Thyroid gland (tissue), 4 donors: ENCODE data around the gene ZNF202. TPM values are rescaled to one million over a fixed set of nuclear protein-coding genes. Genes with fewer than 3 reads are reported as not detected.
"Not testable (repeated sequence)": the region's sequence is repeated elsewhere in the genome, so short reads cannot be mapped to it uniquely, and the experiment has no call there.

Experiments used
- DNase-seq, 2 donors: peaks; one replicate each; pipeline ENCODE4 v3.0.0-alpha.2; 2019
- H3K27ac ChIP-seq, 3 donors: fragments of 200-600 bp; sonication (generic); 1 replicate in 2 of 3; 2 replicates in 1 of 3; pipeline ENCODE4 v1.5.1; 2016 to 2019; ENCODE audit warnings: mild to moderate bottlenecking in 1 of 3, moderate library complexity in 1 of 3
- H3K27me3 ChIP-seq: fragments of 200-600 bp; sonication (generic); one replicate; pipeline ENCODE4 v1.5.1; 2019
- H3K36me3 ChIP-seq, 2 donors: fragments of 200-600 bp; sonication (generic); one replicate each; pipeline ENCODE4 v1.5.1; 2016 to 2019
- H3K4me1 ChIP-seq, 2 donors: fragments of 200-600 bp; sonication (generic); one replicate each; pipeline ENCODE4 v1.5.1; 2017 to 2019
- H3K4me3 ChIP-seq, 3 donors: fragments of 200-600 bp; sonication (generic); replicated peaks in 1 of 3; 1 replicate in 2 of 3; 2 replicates in 1 of 3; pipeline ENCODE4 v1.5.1; 2016; ENCODE audit warnings: mild to moderate bottlenecking in 1 of 3
- H3K9me3 ChIP-seq: fragments of 200-600 bp; sonication (generic); one replicate; pipeline ENCODE4 v1.5.1; 2017
- CTCF ChIP-seq, 6 experiments: fragments of 200-600 bp in 3 of 6; fragments of 450-650 bp in 3 of 6; sonication (generic) in 3 of 6; IDR thresholded peaks; one replicate each; pipeline ENCODE4 v1.5.1; 2016 to 2019; ENCODE audit warnings: antibody characterized with exemption in 6 of 6, mild to moderate bottlenecking in 2 of 6, inconsistent platforms in 1 of 6, moderate library complexity in 1 of 6
- POLR2A ChIP-seq, 2 donors: fragments of 450-650 bp; IDR thresholded peaks; one replicate each; pipeline ENCODE4 v1.6.1; 2017; ENCODE audit warnings: antibody characterized with exemption in 2 of 2, mild to moderate bottlenecking in 2 of 2, moderate library complexity in 1 of 2
- WGBS, 2 donors: methylation state at CpG; one replicate each; pipeline ENCODE4 v1.1.5; 2017; 5-methylcytosine and 5-hydroxymethylcytosine counted together
- intact Hi-C: fragments of 100-400 bp; cut with DNase I; formaldehyde crosslinking; loops from one replicate; pipeline ENCODE4 v1.15.1; 2023
- total RNA-seq, 4 donors: library from RNA; depleted of rRNA; stranded (reverse); fragments of >200 nt; gene quantifications; one replicate each; pipeline ENCODE4 v1.2.3, GENCODE V29; 2016

The ZNF202 gene
- total RNA-seq, 4 donors from 2014 or later, result 5.2 to 12.5 (median 8.2) TPM

GRCh38 chr11:123755344-123755743 lies 13.9 kb upstream of the ZNF202 start:
- DNase-seq, result no peak
- H3K27me3 ChIP-seq, result no peaks in the 10 kb centered on the region
- intact Hi-C loops, result no loop called here
- H3K36me3 ChIP-seq, result no peaks in the 10 kb centered on the region
- H3K4me3 ChIP-seq, result no peak overlapping the region
- no peak overlapping the region for H3K27ac ChIP-seq
- TF ChIP-seq POLR2A (IDR thresholded peaks at IDR 0.05), result no peak
- TF ChIP-seq CTCF (IDR thresholded peaks at IDR 0.05), result no peak
- H3K4me1 ChIP-seq, result no peaks in the 10 kb centered on the region
- no peaks in the 10 kb centered on the region for H3K9me3 ChIP-seq

GRCh38 chr11:123754101-123754568 lies 12.7 kb upstream of the ZNF202 start, which contains the start of gene OR6X1:
Gene OR6X1 (minus strand): TSS chr11:123754518. CDS start chr11:123754518, 0 bp downstream.
- Histone ChIP-seq H3K36me3 (no peaks in the 10 kb centered on the region), H3K9me3 (no peaks in the 10 kb centered on the region), H3K4me1 (no peaks in the 10 kb centered on the region), H3K4me3 (no peak within 1 kb of the TSS), H3K27ac (no peak within 1 kb of the TSS), H3K27me3 (no peaks in the 10 kb centered on the region)
- TF ChIP-seq CTCF (IDR thresholded peaks at IDR 0.05) (no peak), POLR2A (IDR thresholded peaks at IDR 0.05) (no peak)
- 94 to 95% methylated on average over 3 of the region's 3 CpGs for WGBS, 2 donors
- intact Hi-C loops, result no loop called here
- no peak for DNase-seq

DNA sequence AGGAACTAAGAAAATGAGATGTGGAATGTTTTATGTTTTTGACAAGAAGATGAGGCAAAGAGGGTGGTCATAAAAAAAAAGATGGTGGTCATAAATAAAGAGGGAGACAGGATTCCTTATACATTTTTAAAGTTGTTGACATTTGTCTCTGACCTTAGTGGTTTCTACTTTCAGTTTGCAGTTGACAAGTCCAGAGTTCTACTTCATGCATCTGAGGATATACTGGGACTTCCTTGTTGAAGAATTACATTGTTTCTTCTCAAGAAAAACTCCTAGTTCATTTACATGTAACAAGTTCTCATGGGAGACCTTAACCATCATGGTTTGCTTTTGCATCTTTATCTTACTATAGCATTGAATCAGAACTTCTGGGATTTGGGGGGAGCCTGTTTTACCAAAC lies 11.7 kb upstream of the ZNF202 start:
- Histone ChIP-seq H3K27me3 (no peaks in the 10 kb centered on the region), H3K36me3 (no peaks in the 10 kb centered on the region), H3K9me3 (no peaks in the 10 kb centered on the region), H3K4me3 (no peak overlapping the region), H3K4me1 (no peaks in the 10 kb centered on the region), H3K27ac (no peak overlapping the region)
- DNase-seq, result no peak
- intact Hi-C loops, result no loop called here
- TF ChIP-seq POLR2A (IDR thresholded peaks at IDR 0.05), result no peak
- no peak for TF ChIP-seq CTCF (IDR thresholded peaks at IDR 0.05)

- WGBS, 2 donors, result 30 to 33% methylated on average over 1 of the region's 1 CpG
Measured at GRCh38 chr11:123751781-123752180, 10.3 kb upstream of the ZNF202 start.

GRCh38 chr11:123748349-123748748 lies 6.9 kb upstream of the ZNF202 start:
- WGBS, 2 donors, result 96% methylated on average over 2 of the region's 2 CpGs
- H3K36me3 ChIP-seq, H3K27me3 ChIP-seq, H3K4me3 ChIP-seq, DNase-seq, intact Hi-C loops, H3K4me1 ChIP-seq, H3K9me3 ChIP-seq, H3K27ac ChIP-seq: not testable (repeated sequence)

More at GRCh38 chr11:123751781-123752180, 10.3 kb upstream of the ZNF202 start:
- H3K27me3 ChIP-seq, result no peaks in the 10 kb centered on the region
- H3K36me3 ChIP-seq, result no peaks in the 10 kb centered on the region
- no peak for TF ChIP-seq POLR2A (IDR thresholded peaks at IDR 0.05)
- no peak for TF ChIP-seq CTCF (IDR thresholded peaks at IDR 0.05)
- H3K27ac ChIP-seq, result no peak overlapping the region
- intact Hi-C loops, result no loop called here
- H3K9me3 ChIP-seq, result no peaks in the 10 kb centered on the region
- no peaks in the 10 kb centered on the region for H3K4me1 ChIP-seq
- peak; percentile 16 to 19 for DNase-seq
- no peak overlapping the region for H3K4me3 ChIP-seq
